ENCODE measurements around the gene KRTAP5-6.

The KRTAP5-6 gene

GRCh38 chr11:1745701-1746320 lies 48.8 kb downstream of the KRTAP5-6 start:
- peaks cover 53% of the 10 kb centered on the region for H3K27me3 Mint-ChIP-seq

GRCh38 chr11:1746511-1746931 lies 49.5 kb downstream of the KRTAP5-6 start:
- H3K4me3 Mint-ChIP-seq = no peak overlapping the region
- no peaks in the 10 kb centered on the region for H3K9me3 Mint-ChIP-seq
- H3K4me1 Mint-ChIP-seq (ENCODE audit: low read depth) = peaks cover 41% of the 10 kb centered on the region
- peaks cover 10% of the 10 kb centered on the region for H3K36me3 Mint-ChIP-seq (ENCODE audit: low read depth)
- H3K27me3 Mint-ChIP-seq = peaks cover 53% of the 10 kb centered on the region
- H3K27ac Mint-ChIP-seq = no peak overlapping the region
- intact Hi-C loops (cut with micrococcal nuclease) = no loop called here

More at GRCh38 chr11:1745701-1746320, 48.8 kb downstream of the KRTAP5-6 start:
- peaks cover 6% of the 10 kb centered on the region for H3K36me3 Mint-ChIP-seq (ENCODE audit: low read depth)
- intact Hi-C loops (cut with micrococcal nuclease) = no loop called here
- no peak overlapping the region for H3K27ac Mint-ChIP-seq
- H3K4me3 Mint-ChIP-seq = no peak overlapping the region
- peaks cover 35% of the 10 kb centered on the region for H3K4me1 Mint-ChIP-seq (ENCODE audit: low read depth)
- no peaks in the 10 kb centered on the region for H3K9me3 Mint-ChIP-seq

- Mint-ChIP-seq H3K4me3 (no peak overlapping the region), H3K9me3 (no peaks in the 10 kb centered on the region), H3K27me3 (peaks cover 57% of the 10 kb centered on the region), H3K4me1 (ENCODE audit: low read depth) (peaks cover 47% of the 10 kb centered on the region), H3K27ac (no peak overlapping the region), H3K36me3 (ENCODE audit: low read depth) (peaks cover 17% of the 10 kb centered on the region)
- intact Hi-C loops (cut with micrococcal nuclease) = no loop called here
Observed at GRCh38 chr11:1746956-1747752, 50.2 kb downstream of the KRTAP5-6 start.

Data from dendritic cell treated with granulocyte-macrophage colony-stimulating factor and Interleukin-4, amounts not matched to agents 40 ng/mL and 50 ng/mL, for 4 days (primary cell).